Measurements from ENCODE around the gene PCNX1.

Gene PCNX1

GRCh38 chr14:71022012-71022869, 115.0 kb downstream of the PCNX1 start:
- DNase-seq (ENCODE audit: low spot score): no peak
- no peak for TF ChIP-seq CTCF (IDR thresholded peaks at IDR 0.05; ENCODE audit: extremely low read depth, missing control alignments)

- no peak for TF ChIP-seq CTCF (IDR thresholded peaks at IDR 0.05; ENCODE audit: extremely low read depth, missing control alignments)
- no peak for DNase-seq (ENCODE audit: low spot score)
Measured at GRCh38 chr14:71022939-71023338, 115.7 kb downstream of the PCNX1 start.

- TF ChIP-seq CTCF (IDR thresholded peaks at IDR 0.05; ENCODE audit: extremely low read depth, missing control alignments): no peak
- no peak for DNase-seq (ENCODE audit: low spot score)
Measured at GRCh38 chr14:71029236-71029781, 122.0 kb downstream of the PCNX1 start.

GRCh38 chr14:71031000-71031399, 123.7 kb downstream of the PCNX1 start:
- TF ChIP-seq CTCF (IDR thresholded peaks at IDR 0.05; ENCODE audit: extremely low read depth, missing control alignments): no peak
- no peak for DNase-seq (ENCODE audit: low spot score)

GRCh38 chr14:71036433-71036832, 129.2 kb downstream of the PCNX1 start:
- TF ChIP-seq CTCF (IDR thresholded peaks at IDR 0.05; ENCODE audit: extremely low read depth, missing control alignments): no peak
- DNase-seq (ENCODE audit: low spot score): no peak

- DNase-seq (ENCODE audit: low spot score): no peak
- no peak for TF ChIP-seq CTCF (IDR thresholded peaks at IDR 0.05; ENCODE audit: extremely low read depth, missing control alignments)
Measured at GRCh38 chr14:71048393-71048792, 141.1 kb downstream of the PCNX1 start.

GRCh38 chr14:71049435-71050133, 142.3 kb downstream of the PCNX1 start:
- no peak for DNase-seq (ENCODE audit: low spot score)
- TF ChIP-seq CTCF (IDR thresholded peaks at IDR 0.05; ENCODE audit: extremely low read depth, missing control alignments): no peak
